G401.6 (cell line): ENCODE measurements around the gene SULF2.
A peak's percentile ranks its signal among the peaks of the same experiment; 100 is the strongest.
"Not testable (repeated sequence)": the region's sequence is repeated elsewhere in the genome, so short reads cannot be mapped to it uniquely, and the experiment has no call there.

Source experiments
- FAIRE-seq: peaks from 2 replicates; lab custom pipeline; 2012; peaks lifted over from hg19 to GRCh38; lab: Jason Lieb, UNC

Gene SULF2

GRCh38 chr20:47804224-47804825 lies 19.0 kb upstream of the SULF2 start:
- FAIRE-seq: not testable (repeated sequence)

GRCh38 chr20:47802975-47803374 lies 17.7 kb upstream of the SULF2 start:
- FAIRE-seq: no peak

- no peak for FAIRE-seq
Observed at GRCh38 chr20:47802226-47802920, 17.1 kb upstream of the SULF2 start.

- no peak for FAIRE-seq
Observed at GRCh38 chr20:47801759-47802158, 16.5 kb upstream of the SULF2 start.

GRCh38 chr20:47801079-47801478 lies 15.8 kb upstream of the SULF2 start:
- FAIRE-seq: no peak

- FAIRE-seq: no peak
Observed at GRCh38 chr20:47800623-47801022, 15.3 kb upstream of the SULF2 start.

GRCh38 chr20:47799116-47799715 lies 13.9 kb upstream of the SULF2 start:
- no peak for FAIRE-seq

- FAIRE-seq: no peak
Observed at GRCh38 chr20:47796971-47797370, 11.7 kb upstream of the SULF2 start.

- no peak for FAIRE-seq
Observed at GRCh38 chr20:47795214-47795907, 10.1 kb upstream of the SULF2 start.

GRCh38 chr20:47794264-47794663 lies 9.0 kb upstream of the SULF2 start:
- not testable (repeated sequence) for FAIRE-seq

GRCh38 chr20:47792021-47792618 lies 6.8 kb upstream of the SULF2 start:
- FAIRE-seq: no peak

GRCh38 chr20:47791084-47791599 lies 5.9 kb upstream of the SULF2 start:
- no peak for FAIRE-seq

- no peak for FAIRE-seq
Observed at GRCh38 chr20:47790580-47790965, 5.3 kb upstream of the SULF2 start.

- FAIRE-seq: no peak
Observed at GRCh38 chr20:47789764-47790579, 4.7 kb upstream of the SULF2 start.

GRCh38 chr20:47789081-47789763 lies 3.9 kb upstream of the SULF2 start:
- no peak for FAIRE-seq

GRCh38 chr20:47788741-47789080 lies 3.4 kb upstream of the SULF2 start:
- FAIRE-seq: no peak

- no peak for FAIRE-seq
Observed at GRCh38 chr20:47786765-47787107, 1.5 kb upstream of the SULF2 start.

GRCh38 chr20:47785854-47786764 lies 828 bp upstream of the SULF2 start:
- FAIRE-seq: peak; percentile 55

GRCh38 chr20:47784599-47785310 lies 526 bp downstream of the SULF2 start:
- no peak for FAIRE-seq
